Endothelial cell of umbilical vein (primary cell): ENCODE results near the gene BPIFA1. TPM values are rescaled to one million over a fixed set of nuclear protein-coding genes. Genes with fewer than 3 reads are reported as not detected.

Source experiments
- BruUV-seq: library from RNA; stranded (reverse); fragments of 400-500 nt; replicated peaks from 2 replicates; lab custom pipeline; 2021; lab: Mats Ljungman, UMichigan
- CTCF ChIA-PET: fragments of 300-600, 350-600 bp; sonication (Branson Sonifier 250); formaldehyde crosslinking; loops from one replicate; lab custom pipeline; 2021; ENCODE audit warnings: antibody characterized with exemption, inconsistent platforms; lab: Charles Lee
- POLR2A ChIA-PET: fragments of 300-600, 350-600 bp; sonication (Branson Sonifier 250); formaldehyde crosslinking; loops from one replicate; lab custom pipeline; 2021; ENCODE audit warnings: antibody characterized with exemption, inconsistent platforms; lab: Charles Lee
- DNase-seq: peaks from one replicate; pipeline ENCODE4 v3.0.0-alpha.2; 2011; ENCODE audit warnings: low read depth, low spot score
- FAIRE-seq: peaks from 2 replicates; lab custom pipeline; 2011; peaks lifted over from hg19 to GRCh38; lab: Jason Lieb, UNC
- H2AFZ ChIP-seq: 2 replicates; pipeline ENCODE4 v1.6.0; 2012; ENCODE audit warnings: low read depth, low read length, control low read depth, inconsistent platforms
- H3K27ac ChIP-seq: 2 replicates; pipeline ENCODE4 v1.5.1; 2011; ENCODE audit warnings: low read depth, mild to moderate bottlenecking, control low read depth, low read length, moderate library complexity; ENCODE audit not compliant: insufficient read depth
- H3K27me3 ChIP-seq, 2 experiments: 2 replicates each; pipeline versions ENCODE4 v1.6.0 to v1.6.1; 2011; ENCODE audit warnings: low read length in 2 of 2, mixed read lengths in 1 of 2; ENCODE audit not compliant: control insufficient read depth in 2 of 2, insufficient read depth in 2 of 2
- H3K36me3 ChIP-seq, 2 experiments: 2 replicates in 1 of 2; 3 replicates in 1 of 2; pipeline ENCODE4 v1.5.1; 2011; ENCODE audit warnings: low read length in 2 of 2, mild to moderate bottlenecking in 1 of 2, moderate library complexity in 1 of 2; ENCODE audit not compliant: control insufficient read depth in 2 of 2, insufficient read depth in 2 of 2; ENCODE audit errors: extremely low read depth in 1 of 2
- H3K4me1 ChIP-seq: 3 replicates; pipeline ENCODE4 v1.5.1; 2011; ENCODE audit warnings: mild to moderate bottlenecking, low read length; ENCODE audit not compliant: control insufficient read depth, insufficient read depth; ENCODE audit errors: extremely low read depth
- H3K4me2 ChIP-seq: 2 replicates; pipeline ENCODE4 v1.6.1; 2011; ENCODE audit warnings: low read length, control low read depth, mixed read lengths; ENCODE audit not compliant: insufficient read depth
- H3K4me3 ChIP-seq, 3 experiments: fragments of 200-600 bp in 1 of 3; sonication (generic), shearing (Covaris generic) in 1 of 3; replicated peaks in 1 of 3; 2 replicates each; pipeline ENCODE4 v1.5.1; 2011 to 2016; ENCODE audit warnings: control low read depth in 3 of 3, low read length in 3 of 3, mild to moderate bottlenecking in 2 of 3, inconsistent platforms in 1 of 3, low read depth in 1 of 3, moderate library complexity in 1 of 3; ENCODE audit not compliant: insufficient read depth in 1 of 3
- H3K79me2 ChIP-seq: 2 replicates; pipeline ENCODE4 v1.6.0; 2012; ENCODE audit warnings: low read length, inconsistent platforms; ENCODE audit not compliant: control insufficient read depth, insufficient read depth
- H3K9ac ChIP-seq: replicated peaks from 2 replicates; pipeline ENCODE3; 2011; ENCODE audit warnings: low read length, control low read depth; ENCODE audit not compliant: insufficient read depth; ENCODE audit errors: extremely low read depth
- H3K9me1 ChIP-seq: replicated peaks from 3 replicates; pipeline ENCODE4 v1.6.0; 2011; ENCODE audit warnings: mild to moderate bottlenecking, low read length; ENCODE audit not compliant: control insufficient read depth, insufficient read depth; ENCODE audit errors: extremely low read depth
- H3K9me3 ChIP-seq: replicated peaks from 2 replicates; pipeline ENCODE4 v1.5.1; 2012; ENCODE audit warnings: low read length, inconsistent platforms; ENCODE audit not compliant: control insufficient read depth, insufficient read depth
- H4K20me1 ChIP-seq: replicated peaks from 2 replicates; pipeline ENCODE3; 2011; ENCODE audit warnings: mild to moderate bottlenecking, low read length; ENCODE audit not compliant: control insufficient read depth, insufficient read depth; ENCODE audit errors: extremely low read depth
- EZH2 ChIP-seq: IDR thresholded peaks from 2 replicates; pipeline ENCODE4 v1.6.1; 2012; ENCODE audit warnings: borderline replicate concordance, low read depth, mild to moderate bottlenecking, moderate library complexity, low read length, inconsistent platforms; ENCODE audit not compliant: severe bottlenecking
- JUN ChIP-seq: IDR thresholded peaks from 2 replicates; pipeline ENCODE4 v1.6.1; 2011; ENCODE audit warnings: borderline replicate concordance, low read depth; ENCODE audit not compliant: insufficient read length, insufficient read depth
- MYC ChIP-seq: IDR thresholded peaks from one replicate; pipeline ENCODE4 v1.6.1; 2011; ENCODE audit warnings: mild to moderate bottlenecking, low read depth, low read length
- POLR2A ChIP-seq: IDR thresholded peaks from 2 replicates; pipeline ENCODE4 v1.6.1; 2012; ENCODE audit warnings: low read depth, mild to moderate bottlenecking, control low read depth, low read length
- dilution Hi-C: fragments of 300-500 bp; cut with MboI; formaldehyde crosslinking; loops from one replicate; pipeline ENCODE4 v1.15.0; 2019; ENCODE audit warnings: low sequenced_read_pairs; ENCODE audit not compliant: extremely low pct_ligation_motif_present
- intact Hi-C: fragments of 100-400 bp; cut with micrococcal nuclease; formaldehyde crosslinking; loops from one replicate; pipeline ENCODE4 v1.10.0; 2022
- polyA plus RNA-seq, 4 experiments: library from polyadenylated mRNA; depleted of rRNA in 3 of 4; stranded (reverse) in 3 of 4; unstranded in 1 of 4; fragments of >200 nt; gene quantifications; 2 replicates each; pipeline versions ENCODE4 v1.2.1 to v1.2.3, GENCODE V29; 2011 to 2012; ENCODE audit warnings: missing spikeins in 1 of 4
- total RNA-seq: library from RNA; stranded (reverse); gene quantifications from 2 replicates; pipeline ENCODE4 v1.2.3, GENCODE V29; 2021
- TF ChIP-seq, protein P1 (sequence below), 2 donors: IDR thresholded peaks; 1 replicate in 1 of 2; 2 replicates in 1 of 2; pipeline ENCODE4 v1.5.1; 2011; ENCODE audit warnings: low read length in 2 of 2, mild to moderate bottlenecking in 2 of 2, moderate library complexity in 2 of 2, control low read depth in 1 of 2, inconsistent platforms in 1 of 2, low read depth in 1 of 2; ENCODE audit not compliant: insufficient read depth in 1 of 2; ENCODE audit errors: extremely low read depth in 1 of 2
- TF ChIP-seq, protein P2 (sequence below): IDR thresholded peaks from 2 replicates; pipeline ENCODE4 v1.6.1; 2011; ENCODE audit not compliant: insufficient read depth, insufficient read length

BPIFA1 gene
- total and polyA plus RNA-seq, 2 donors (not counting 3 experiments of a cell fraction or from before 2014, with no cell fraction given): not detected

DNA sequence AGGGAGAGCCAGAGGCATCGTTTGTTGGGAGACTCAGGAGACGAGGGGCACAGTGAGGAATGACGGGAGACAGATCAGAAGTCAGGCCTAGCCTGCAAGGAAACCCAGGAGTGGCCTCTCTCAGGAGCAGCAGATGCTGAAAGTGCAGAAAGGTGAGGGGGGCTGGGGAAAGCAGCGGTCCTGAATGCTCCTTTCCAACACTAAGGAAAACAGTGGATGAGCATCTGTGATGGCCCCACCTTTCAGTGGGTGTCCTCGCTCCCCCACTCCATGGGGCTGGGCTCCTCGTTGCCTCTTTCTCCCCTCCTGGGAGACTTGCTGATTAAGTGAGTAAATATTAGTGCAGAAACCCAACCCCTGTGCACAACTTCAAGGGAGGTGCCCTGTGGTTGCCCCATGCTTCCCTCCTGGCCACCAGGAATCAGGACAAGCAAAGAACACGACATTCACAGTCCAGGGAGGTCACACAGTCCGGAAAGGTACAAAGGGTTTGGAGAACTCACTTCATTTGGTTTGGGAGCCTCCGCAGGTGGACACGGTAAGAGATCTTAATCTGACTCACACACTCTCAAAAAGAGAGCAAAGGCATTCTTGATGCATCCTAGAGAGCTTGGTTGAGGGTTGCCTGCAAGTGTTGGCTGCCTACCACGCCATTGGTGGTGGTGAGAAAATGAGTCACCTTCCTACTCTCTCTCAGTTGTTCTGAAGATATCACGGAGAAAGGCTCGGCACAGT, 37.5 kb downstream of the BPIFA1 start:
- ChIA-PET CTCF (no interaction called here), POLR2A (no interaction called here)
- H3K9me3 ChIP-seq: no peaks in the 10 kb centered on the region
- DNase-seq (no peak), FAIRE-seq (no peak)
- H3K9me1 ChIP-seq: no peaks in the 10 kb centered on the region
- no peaks in the 10 kb centered on the region for H3K79me2 ChIP-seq
- TF ChIP-seq POLR2A (no peak), MYC (no peak), EZH2 (no peak), JUN (no peak)
- TF ChIP-seq, protein P1, sequence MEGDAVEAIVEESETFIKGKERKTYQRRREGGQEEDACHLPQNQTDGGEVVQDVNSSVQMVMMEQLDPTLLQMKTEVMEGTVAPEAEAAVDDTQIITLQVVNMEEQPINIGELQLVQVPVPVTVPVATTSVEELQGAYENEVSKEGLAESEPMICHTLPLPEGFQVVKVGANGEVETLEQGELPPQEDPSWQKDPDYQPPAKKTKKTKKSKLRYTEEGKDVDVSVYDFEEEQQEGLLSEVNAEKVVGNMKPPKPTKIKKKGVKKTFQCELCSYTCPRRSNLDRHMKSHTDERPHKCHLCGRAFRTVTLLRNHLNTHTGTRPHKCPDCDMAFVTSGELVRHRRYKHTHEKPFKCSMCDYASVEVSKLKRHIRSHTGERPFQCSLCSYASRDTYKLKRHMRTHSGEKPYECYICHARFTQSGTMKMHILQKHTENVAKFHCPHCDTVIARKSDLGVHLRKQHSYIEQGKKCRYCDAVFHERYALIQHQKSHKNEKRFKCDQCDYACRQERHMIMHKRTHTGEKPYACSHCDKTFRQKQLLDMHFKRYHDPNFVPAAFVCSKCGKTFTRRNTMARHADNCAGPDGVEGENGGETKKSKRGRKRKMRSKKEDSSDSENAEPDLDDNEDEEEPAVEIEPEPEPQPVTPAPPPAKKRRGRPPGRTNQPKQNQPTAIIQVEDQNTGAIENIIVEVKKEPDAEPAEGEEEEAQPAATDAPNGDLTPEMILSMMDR (IDR thresholded peaks at IDR 0.05; ENCODE audit: extremely low read depth in 1 of 2, insufficient read depth in 1 of 2, low read depth in 1 of 2, low read length in 2 of 2): no peak
- TF ChIP-seq, protein P2, sequence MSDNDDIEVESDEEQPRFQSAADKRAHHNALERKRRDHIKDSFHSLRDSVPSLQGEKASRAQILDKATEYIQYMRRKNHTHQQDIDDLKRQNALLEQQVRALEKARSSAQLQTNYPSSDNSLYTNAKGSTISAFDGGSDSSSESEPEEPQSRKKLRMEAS: no peak
- no peak overlapping the region for H3K4me2 ChIP-seq
- no TSS peak for BruUV-seq
- H3K4me3 ChIP-seq: no peak overlapping the region
- no peak overlapping the region for H3K27ac ChIP-seq
- H2AFZ ChIP-seq: no peak overlapping the region
- H3K27me3 ChIP-seq: peaks cover 0 to 6% of the 10 kb centered on the region in 2 experiments
- no peaks in the 10 kb centered on the region for H4K20me1 ChIP-seq
- H3K4me1 ChIP-seq: no peaks in the 10 kb centered on the region
- no peaks in the 10 kb centered on the region for H3K36me3 ChIP-seq
- intact Hi-C loops (no loop called here), dilution Hi-C loops (no loop called here)
- no peak overlapping the region for H3K9ac ChIP-seq
